ENCODE results near the gene ANKRD13A. TPM values are rescaled to one million over a fixed set of nuclear protein-coding genes. Genes with fewer than 3 reads are reported as not detected.

The ANKRD13A gene
- total RNA-seq: 10 to 100 TPM; 20.5 to 24.7 (median 21.1) TPM
- polyA plus RNA-seq: 9.6 TPM
- long read RNA-seq, donor 1, full-length matches to known transcripts: 10 of 39 reads
- long read RNA-seq, donor 1, partial matches to known transcripts: 3 of 39 reads
- long read RNA-seq, donor 1, other reads (novel, unspliced or antisense): 26 of 39 reads
- long read RNA-seq, donor 2, full-length matches to known transcripts: 8 of 15 reads
- long read RNA-seq, donor 2, partial matches to known transcripts: 1 of 15 reads
- long read RNA-seq, donor 2, other reads (novel, unspliced or antisense): 6 of 15 reads
- long read RNA-seq, donor 3, partial matches to known transcripts: 2 of 28 reads
- long read RNA-seq, donor 3, other reads (novel, unspliced or antisense): 25 of 28 reads
- long read RNA-seq, donor 4, full-length matches to known transcripts: 3 of 16 reads
- long read RNA-seq, donor 4, partial matches to known transcripts: 0 of 16 reads
- long read RNA-seq, donor 4, other reads (novel, unspliced or antisense): 13 of 16 reads

DNA sequence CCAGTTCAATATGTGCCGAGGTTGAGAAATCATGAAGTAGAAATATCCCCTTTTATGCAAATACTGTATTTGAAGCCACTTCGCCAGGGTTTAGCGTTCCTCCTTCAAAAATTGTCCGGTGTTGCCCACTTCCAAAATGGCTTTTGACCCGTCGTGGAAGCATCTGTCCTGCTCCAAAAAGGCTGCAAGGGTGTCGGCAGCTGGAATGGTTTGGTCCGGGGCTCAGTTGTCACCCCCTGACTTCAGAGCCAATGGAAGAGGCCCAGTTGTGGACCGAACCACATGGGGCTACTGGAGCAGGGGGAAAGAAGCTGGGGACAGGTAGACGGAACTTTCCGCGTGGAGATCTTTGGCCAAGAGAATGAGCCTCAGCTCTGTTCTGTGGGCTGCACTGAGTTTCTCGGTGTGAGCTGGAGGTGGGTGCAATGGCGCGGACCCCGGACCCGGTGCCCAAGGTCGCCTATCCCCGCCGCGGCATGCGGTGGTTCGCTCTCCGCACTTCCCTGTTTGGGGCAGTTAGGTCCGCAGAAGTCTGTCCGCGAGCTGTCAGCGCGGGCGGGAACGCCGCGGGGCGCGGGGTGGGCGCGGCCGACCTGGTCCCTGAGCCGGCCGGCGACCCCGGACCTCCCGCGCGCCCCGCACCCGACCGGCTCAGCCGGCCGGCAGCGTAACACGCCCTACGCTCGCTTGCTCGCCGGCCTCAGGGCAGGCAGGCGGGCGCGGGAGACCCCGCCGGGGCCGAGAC is at the start of gene ANKRD13A:
ANKRD13A (plus strand) TSS at position 527 of the 745 bp plus-strand sequence. CDS start 259 bp downstream, outside the sequence.
- intact Hi-C loops (cut with DNase I): no loop called here
- peak within 1 kb of the TSS; percentile 88 for H3K27ac ChIP-seq (ENCODE audit: low read length)
- under 1% methylated on average over 62 of the region's 62 CpGs for WGBS
- H3K9me3 ChIP-seq (ENCODE audit: control insufficient read depth, low read length): no peaks in the 10 kb centered on the region
- peak within 1 kb of the TSS; percentile 87 for H3K4me3 ChIP-seq (ENCODE audit: low read length)
- no peaks in the 10 kb centered on the region for H3K27me3 ChIP-seq (ENCODE audit: control insufficient read depth, insufficient read depth)
- ATAC-seq: peak; percentile 88 to 93
- peak; percentile 91 to 95 (median 94) for DNase-seq
- H3K4me1 ChIP-seq (ENCODE audit: control insufficient read depth, insufficient read depth, low read length): peaks cover 5% of the 10 kb centered on the region

DNA sequence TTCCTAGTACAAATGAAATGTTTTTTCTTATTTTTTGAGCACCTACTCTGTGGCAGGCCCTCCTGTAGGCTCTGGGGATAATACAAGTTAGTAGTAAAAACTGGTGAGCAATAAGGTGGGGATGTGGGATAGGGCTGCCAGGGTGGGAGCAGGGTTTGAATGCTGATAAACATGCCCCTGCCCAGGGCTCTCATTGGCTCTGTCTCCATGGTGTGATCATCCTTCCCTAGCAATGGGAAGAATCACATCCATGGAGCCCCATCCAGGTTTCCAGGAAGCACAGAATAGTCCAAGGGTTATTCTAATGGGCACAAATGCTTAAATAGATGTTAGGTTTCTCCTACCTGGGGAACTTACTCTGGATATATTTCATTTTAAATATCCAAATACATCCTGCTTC is 48.6 kb upstream of the ANKRD13A start:
- Histone ChIP-seq H3K4me3 (ENCODE audit: low read length) (no peak overlapping the region), H3K27me3 (ENCODE audit: control insufficient read depth, insufficient read depth) (no peaks in the 10 kb centered on the region), H3K4me1 (ENCODE audit: control insufficient read depth, insufficient read depth, low read length) (peaks cover 11% of the 10 kb centered on the region), H3K27ac (ENCODE audit: low read length) (peak overlapping the region; percentile 72), H3K9me3 (ENCODE audit: control insufficient read depth, low read length) (no peaks in the 10 kb centered on the region)
- no peak for ATAC-seq
- intact Hi-C loops (cut with DNase I): no loop called here
- no peak for DNase-seq

GRCh38 chr12:109951136-109951535 is 48.1 kb upstream of the ANKRD13A start:
- intact Hi-C loops (cut with DNase I): no loop called here
- Histone ChIP-seq H3K4me3 (ENCODE audit: low read length) (no peak overlapping the region), H3K4me1 (ENCODE audit: control insufficient read depth, insufficient read depth, low read length) (peaks cover 11% of the 10 kb centered on the region), H3K9me3 (ENCODE audit: control insufficient read depth, low read length) (no peaks in the 10 kb centered on the region), H3K27ac (ENCODE audit: low read length) (no peak overlapping the region), H3K27me3 (ENCODE audit: control insufficient read depth, insufficient read depth) (no peaks in the 10 kb centered on the region)
- 51% methylated on average over 5 of the region's 5 CpGs for WGBS
- DNase-seq: no peak
- no peak for ATAC-seq

DNA sequence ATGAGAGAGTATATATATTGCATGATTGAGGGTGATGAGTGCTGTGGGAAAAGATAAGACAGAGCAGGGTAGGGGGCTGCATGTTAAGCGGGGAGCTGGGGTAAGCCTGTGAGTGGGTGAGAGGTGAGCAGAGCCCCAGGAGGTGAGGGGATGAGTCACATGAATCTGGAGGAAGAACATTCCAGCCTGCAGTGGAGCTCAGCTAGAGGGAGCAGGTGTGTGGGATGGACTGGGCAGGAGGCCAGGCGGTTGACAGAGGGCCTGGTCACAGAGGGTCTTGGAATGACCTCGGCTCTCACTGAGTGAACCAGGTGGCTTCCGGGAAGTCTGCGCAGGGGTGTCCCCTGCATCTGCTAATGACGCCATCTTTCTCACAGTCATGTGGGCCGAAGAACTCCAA is 47.5 kb upstream of the ANKRD13A start:
- H3K4me1 ChIP-seq (ENCODE audit: control insufficient read depth, insufficient read depth, low read length): peaks cover 8% of the 10 kb centered on the region
- H3K4me3 ChIP-seq (ENCODE audit: low read length): no peak overlapping the region
- peak overlapping the region; percentile 69 for H3K27ac ChIP-seq (ENCODE audit: low read length)
- no peaks in the 10 kb centered on the region for H3K9me3 ChIP-seq (ENCODE audit: control insufficient read depth, low read length)
- WGBS: 52% methylated on average over 7 of the region's 7 CpGs
- H3K27me3 ChIP-seq (ENCODE audit: control insufficient read depth, insufficient read depth): no peaks in the 10 kb centered on the region
- peak; percentile 40 to 64 for ATAC-seq
- DNase-seq: peak; percentile 55 to 80 (median 74)
- intact Hi-C loops (cut with DNase I): no loop called here

DNA sequence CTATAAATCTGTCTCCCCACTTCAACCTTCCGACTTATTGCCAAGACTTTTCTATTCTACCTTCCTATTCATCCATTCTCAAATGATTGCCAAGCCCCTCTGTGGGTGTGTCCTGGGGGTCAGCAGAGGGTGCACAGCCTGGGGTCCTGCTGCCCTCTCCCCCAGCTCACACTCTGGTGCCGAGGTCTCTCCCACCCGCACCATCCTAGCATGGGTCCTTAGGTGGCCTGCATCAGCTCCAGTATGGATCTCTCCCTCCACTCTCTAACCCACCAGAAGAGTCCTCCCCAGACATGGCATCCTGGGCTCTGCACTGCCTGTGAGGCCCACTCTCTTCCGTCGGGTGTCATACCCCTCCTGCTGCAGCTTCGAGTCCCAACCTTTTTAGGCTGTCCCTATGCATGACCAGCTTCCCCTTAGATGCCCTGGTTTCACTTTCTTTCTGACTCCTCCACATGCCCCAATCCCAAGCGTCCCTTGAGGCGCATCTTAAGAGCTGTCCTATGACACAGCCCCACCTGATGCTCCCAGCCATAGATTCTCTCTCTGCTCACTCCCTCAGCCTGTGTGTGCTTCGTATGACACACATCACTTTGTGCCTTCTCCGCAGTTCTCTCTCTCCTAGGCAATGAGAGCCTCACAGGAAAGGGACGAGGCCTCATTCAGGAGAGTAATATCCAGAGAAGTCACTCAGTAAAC is 46.9 kb upstream of the ANKRD13A start:
- no peaks in the 10 kb centered on the region for H3K9me3 ChIP-seq (ENCODE audit: control insufficient read depth, low read length)
- H3K27ac ChIP-seq (ENCODE audit: low read length): peak overlapping the region; percentile 69
- DNase-seq (no peak), ATAC-seq (peak; percentile 11 to 18)
- intact Hi-C loops (cut with DNase I): no loop called here
- no peak overlapping the region for H3K4me3 ChIP-seq (ENCODE audit: low read length)
- H3K27me3 ChIP-seq (ENCODE audit: control insufficient read depth, insufficient read depth): no peaks in the 10 kb centered on the region
- 84% methylated on average over 11 of the region's 11 CpGs for WGBS
- H3K4me1 ChIP-seq (ENCODE audit: control insufficient read depth, insufficient read depth, low read length): peaks cover 8% of the 10 kb centered on the region

GRCh38 chr12:109952873-109953272 is 46.4 kb upstream of the ANKRD13A start:
- H3K4me3 ChIP-seq (ENCODE audit: low read length): no peak overlapping the region
- H3K9me3 ChIP-seq (ENCODE audit: control insufficient read depth, low read length): no peaks in the 10 kb centered on the region
- 75% methylated on average over 8 of the region's 8 CpGs for WGBS
- H3K4me1 ChIP-seq (ENCODE audit: control insufficient read depth, insufficient read depth, low read length): peaks cover 8% of the 10 kb centered on the region
- DNase-seq (no peak), ATAC-seq (peak; percentile 27 to 49)
- peak overlapping the region; percentile 69 for H3K27ac ChIP-seq (ENCODE audit: low read length)
- H3K27me3 ChIP-seq (ENCODE audit: control insufficient read depth, insufficient read depth): no peaks in the 10 kb centered on the region
- intact Hi-C loops (cut with DNase I): no loop called here

GRCh38 chr12:109953656-109954055 is 45.6 kb upstream of the ANKRD13A start:
- DNase-seq (no peak), ATAC-seq (no peak)
- Histone ChIP-seq H3K4me1 (ENCODE audit: control insufficient read depth, insufficient read depth, low read length) (peaks cover 4% of the 10 kb centered on the region), H3K27me3 (ENCODE audit: control insufficient read depth, insufficient read depth) (no peaks in the 10 kb centered on the region), H3K9me3 (ENCODE audit: control insufficient read depth, low read length) (no peaks in the 10 kb centered on the region), H3K27ac (ENCODE audit: low read length) (peak overlapping the region; percentile 25), H3K4me3 (ENCODE audit: low read length) (no peak overlapping the region)
- WGBS: 89% methylated on average over 5 of the region's 5 CpGs
- intact Hi-C loops (cut with DNase I): no loop called here

DNA sequence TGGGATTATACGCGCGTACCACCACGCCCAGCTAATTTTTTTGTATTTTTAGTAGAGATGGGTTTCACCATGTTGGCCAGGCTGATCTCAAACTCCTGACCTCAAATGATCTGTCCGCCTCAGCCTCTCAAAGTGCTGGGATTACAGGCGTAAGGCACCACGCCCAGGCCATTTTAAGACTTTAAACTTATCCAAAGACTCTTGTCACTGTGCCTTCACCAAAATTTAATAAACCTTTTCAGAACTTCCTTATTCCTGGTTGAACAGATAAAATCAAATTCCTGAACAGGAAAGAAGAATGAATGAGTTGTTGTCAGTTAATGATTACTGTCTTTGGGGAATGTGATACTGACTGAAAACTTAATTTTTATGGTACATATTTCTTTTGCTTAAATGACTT is 40.9 kb upstream of the ANKRD13A start:
- intact Hi-C loops (cut with DNase I): no loop called here
- WGBS: 99% methylated on average over 7 of the region's 7 CpGs

DNA sequence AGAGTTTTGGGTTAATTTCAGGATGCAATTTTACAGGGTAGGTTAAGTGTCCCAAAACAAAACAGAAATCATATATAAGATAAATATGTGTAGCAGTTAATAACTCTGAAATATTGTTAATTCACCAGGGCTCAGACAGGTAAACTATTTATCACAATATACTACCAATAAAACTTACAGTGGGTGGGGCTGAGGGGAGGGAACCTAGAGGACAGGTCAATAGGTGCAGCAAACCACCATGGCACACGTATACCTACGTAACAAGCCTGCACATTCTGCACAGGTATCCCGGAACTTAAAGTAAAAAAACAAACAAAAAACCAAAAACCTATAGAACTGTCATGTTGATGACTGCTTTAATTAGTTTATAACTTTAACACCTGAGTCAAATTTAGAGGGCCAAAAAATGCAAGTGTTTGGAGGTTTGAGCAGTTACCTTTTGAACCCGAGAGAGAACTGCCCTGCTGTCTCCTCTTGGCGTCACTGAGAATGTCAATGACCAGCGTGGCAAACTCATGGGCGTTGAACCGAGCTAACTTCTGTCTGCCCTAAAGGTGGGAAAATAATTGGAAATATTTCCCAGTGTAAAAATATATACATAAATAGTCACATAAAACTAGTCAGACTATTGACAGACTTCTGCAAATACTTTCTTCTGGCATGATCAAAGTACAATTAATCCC is 39.7 kb upstream of the ANKRD13A start:
- 93% methylated on average over 8 of the region's 8 CpGs for WGBS
- Histone ChIP-seq H3K4me1 (ENCODE audit: control insufficient read depth, insufficient read depth, low read length) (no peaks in the 10 kb centered on the region), H3K9me3 (ENCODE audit: control insufficient read depth, low read length) (no peaks in the 10 kb centered on the region), H3K4me3 (ENCODE audit: low read length) (no peak overlapping the region), H3K27me3 (ENCODE audit: control insufficient read depth, insufficient read depth) (no peaks in the 10 kb centered on the region), H3K27ac (ENCODE audit: low read length) (no peak overlapping the region)
- DNase-seq: no peak
- no peak for ATAC-seq
- intact Hi-C loops (cut with DNase I): no loop called here

More for the DNA sequence above, 40.9 kb upstream of the ANKRD13A start:
- no peak overlapping the region for H3K4me3 ChIP-seq (ENCODE audit: low read length)
- no peaks in the 10 kb centered on the region for H3K4me1 ChIP-seq (ENCODE audit: control insufficient read depth, insufficient read depth, low read length)
- no peaks in the 10 kb centered on the region for H3K9me3 ChIP-seq (ENCODE audit: control insufficient read depth, low read length)
- no peak for ATAC-seq
- no peak for DNase-seq
- no peaks in the 10 kb centered on the region for H3K27me3 ChIP-seq (ENCODE audit: control insufficient read depth, insufficient read depth)
- H3K27ac ChIP-seq (ENCODE audit: low read length): no peak overlapping the region

DNA sequence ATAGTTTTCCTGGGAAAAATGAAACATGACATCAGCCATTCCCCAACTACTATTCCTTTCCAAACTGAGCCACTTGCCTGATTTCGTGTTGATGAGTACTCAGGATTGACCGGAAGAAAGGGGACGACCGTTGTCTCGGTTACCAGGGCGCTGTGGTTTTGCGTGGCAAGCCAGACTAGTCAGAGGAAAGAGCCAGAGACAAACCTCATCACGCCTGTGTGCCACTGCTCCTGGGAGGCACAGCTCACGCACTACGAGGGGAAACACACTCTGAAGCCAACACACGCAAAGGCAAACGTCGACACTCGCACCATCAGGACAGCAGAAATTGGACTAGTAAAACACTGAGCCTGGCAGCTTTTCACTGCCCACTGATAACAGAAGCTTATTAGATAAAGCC is 38.0 kb upstream of the ANKRD13A start:
- WGBS: 55% methylated on average over 14 of the region's 14 CpGs
- Histone ChIP-seq H3K9me3 (ENCODE audit: control insufficient read depth, low read length) (no peaks in the 10 kb centered on the region), H3K27ac (ENCODE audit: low read length) (peak overlapping the region; percentile 88), H3K27me3 (ENCODE audit: control insufficient read depth, insufficient read depth) (no peaks in the 10 kb centered on the region), H3K4me1 (ENCODE audit: control insufficient read depth, insufficient read depth, low read length) (no peaks in the 10 kb centered on the region), H3K4me3 (ENCODE audit: low read length) (peak overlapping the region; percentile 1)
- ATAC-seq (peak; percentile 69 to 75), DNase-seq (peak in 1 of 3 donors; percentile 27)
- intact Hi-C loops (cut with DNase I): no loop called here
